ENCODE data around the gene HDAC4.

DNA sequence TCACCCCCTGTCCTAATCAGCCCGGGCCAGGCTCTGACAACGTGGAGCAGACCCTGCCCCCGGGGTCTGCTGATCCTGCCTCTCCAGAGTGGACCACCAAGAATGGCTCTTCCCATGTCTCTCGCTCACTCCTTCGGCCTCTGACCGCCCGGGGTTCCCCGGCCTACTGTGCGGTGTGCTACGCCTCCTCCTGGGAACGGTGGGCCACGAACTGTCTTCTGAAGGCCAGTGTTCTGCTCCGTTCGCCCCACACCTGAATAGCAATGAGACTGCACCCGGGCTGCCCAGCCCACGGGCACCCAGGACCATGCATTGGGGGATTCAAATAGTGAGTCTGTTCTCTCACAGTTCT lies 363.3 kb downstream of the HDAC4 start:
- TF ChIP-seq CTCF (conservative IDR thresholded peaks at IDR 0.05; ENCODE audit: low read depth, low read length) = no peak
- no peak for TF ChIP-seq FOS (IDR thresholded peaks at IDR 0.05; ENCODE audit: low read depth, low read length)
- no peak for TF ChIP-seq SMC3 (IDR thresholded peaks at IDR 0.05; ENCODE audit: low read depth, low read length)
- no peak for TF ChIP-seq POLR2A (IDR thresholded peaks at IDR 0.05; ENCODE audit: low read depth, low read length)
- no peak for TF ChIP-seq RFX5 (IDR thresholded peaks at IDR 0.05; ENCODE audit: low read depth, low read length)
- no peak for TF ChIP-seq RCOR1 (IDR thresholded peaks at IDR 0.05; ENCODE audit: insufficient replicate concordance, low read length)
- no peak for TF ChIP-seq MXI1 (IDR thresholded peaks at IDR 0.05; ENCODE audit: borderline replicate concordance, low read depth, low read length)
- TF ChIP-seq RAD21 (IDR thresholded peaks at IDR 0.05; ENCODE audit: low read length) = no peak
- no peak for TF ChIP-seq MAFK (IDR thresholded peaks at IDR 0.05; ENCODE audit: low read depth, low read length)
- TF ChIP-seq MAZ (IDR thresholded peaks at IDR 0.05; ENCODE audit: borderline replicate concordance, low read depth, low read length) = no peak
- TF ChIP-seq, protein P1, sequence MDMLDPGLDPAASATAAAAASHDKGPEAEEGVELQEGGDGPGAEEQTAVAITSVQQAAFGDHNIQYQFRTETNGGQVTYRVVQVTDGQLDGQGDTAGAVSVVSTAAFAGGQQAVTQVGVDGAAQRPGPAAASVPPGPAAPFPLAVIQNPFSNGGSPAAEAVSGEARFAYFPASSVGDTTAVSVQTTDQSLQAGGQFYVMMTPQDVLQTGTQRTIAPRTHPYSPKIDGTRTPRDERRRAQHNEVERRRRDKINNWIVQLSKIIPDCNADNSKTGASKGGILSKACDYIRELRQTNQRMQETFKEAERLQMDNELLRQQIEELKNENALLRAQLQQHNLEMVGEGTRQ (IDR thresholded peaks at IDR 0.05; ENCODE audit: low read depth, low read length) = no peak
- TF ChIP-seq, protein P2, sequence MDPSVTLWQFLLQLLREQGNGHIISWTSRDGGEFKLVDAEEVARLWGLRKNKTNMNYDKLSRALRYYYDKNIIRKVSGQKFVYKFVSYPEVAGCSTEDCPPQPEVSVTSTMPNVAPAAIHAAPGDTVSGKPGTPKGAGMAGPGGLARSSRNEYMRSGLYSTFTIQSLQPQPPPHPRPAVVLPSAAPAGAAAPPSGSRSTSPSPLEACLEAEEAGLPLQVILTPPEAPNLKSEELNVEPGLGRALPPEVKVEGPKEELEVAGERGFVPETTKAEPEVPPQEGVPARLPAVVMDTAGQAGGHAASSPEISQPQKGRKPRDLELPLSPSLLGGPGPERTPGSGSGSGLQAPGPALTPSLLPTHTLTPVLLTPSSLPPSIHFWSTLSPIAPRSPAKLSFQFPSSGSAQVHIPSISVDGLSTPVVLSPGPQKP (IDR thresholded peaks at IDR 0.05; ENCODE audit: borderline replicate concordance, low read depth, low read length) = no peak
- TF ChIP-seq BHLHE40 (IDR thresholded peaks at IDR 0.05; ENCODE audit: low read depth, low read length) = no peak

All from IMR-90 (cell line).